Left lung (tissue), 10 donors: ENCODE data around the gene PRKCA. TPM values are rescaled to one million over a fixed set of nuclear protein-coding genes. Genes with fewer than 3 reads are reported as not detected.

ENCODE experiments used
- ATAC-seq: fragments of 200-7000 bp; cut with Tn5 transposase; one replicate; pipeline ENCODE4 v1.9.1; 2020; ENCODE audit warnings: moderate library complexity
- DNase-seq, 4 donors: peaks; one replicate each; pipeline ENCODE4 v3.0.0-alpha.2; 2013 to 2020
- H3K27ac ChIP-seq, 2 donors: fragments of 200-600 bp; sonication (generic) in 1 of 2; one replicate each; pipeline versions ENCODE4 v1.5.0 to v1.8.0; 2020 to 2021
- H3K27me3 ChIP-seq, 2 donors: fragments of 200-600 bp; sonication (generic) in 1 of 2; one replicate each; pipeline versions ENCODE4 v1.5.0 to v1.8.0; 2020 to 2021
- H3K36me3 ChIP-seq, 2 donors: fragments of 200-600 bp; sonication (generic) in 1 of 2; one replicate each; pipeline versions ENCODE4 v1.5.0 to v1.8.0; 2020 to 2021
- H3K4me1 ChIP-seq, 2 donors: fragments of 200-600 bp; one replicate each; pipeline ENCODE4 v1.8.0; 2021
- H3K4me3 ChIP-seq, 2 donors: fragments of 200-600 bp; sonication (generic) in 1 of 2; one replicate each; pipeline versions ENCODE4 v1.5.0 to v1.8.0; 2020 to 2021; ENCODE audit warnings: mild to moderate bottlenecking in 1 of 2
- H3K9me3 ChIP-seq, 2 donors: fragments of 200-600 bp; sonication (generic) in 1 of 2; one replicate each; pipeline versions ENCODE4 v1.5.0 to v1.8.0; 2020 to 2021
- intact Hi-C, 2 donors: fragments of 100-400 bp; cut with DNase I; formaldehyde crosslinking; loops; one replicate each; pipeline versions ENCODE4 v1.11.2 to v1.14.2; 2022
- polyA plus RNA-seq, 6 donors: library from polyadenylated mRNA; unstranded; fragments of 120-200 nt; gene quantifications; one replicate each; pipeline ENCODE4 v1.2.1, GENCODE V29; 2013; ENCODE audit not compliant: insufficient read length in 6 of 6
- total RNA-seq, 2 donors: library from RNA; stranded (reverse); fragmentation: NEBNext Ultra II Directional; extraction: Animal tissue kit (Norgen Biotek cat#: 25700); gene quantifications; one replicate each; pipeline ENCODE4 v1.2.1, GENCODE V29; 2021
- TF ChIP-seq, protein P1 (sequence below), 2 donors: fragments of 200-600 bp; sonication (generic) in 1 of 2; IDR thresholded peaks; one replicate each; pipeline versions ENCODE4 v1.5.0 to v1.8.0; 2021; ENCODE audit warnings: antibody characterized with exemption in 2 of 2
- donor health status: DM: no; HTN: yes; CAD: no.
- donor health status: DM: no; HTN: no; CAD: no.

Gene PRKCA
- total and polyA plus RNA-seq, 8 donors: 16.4 to 30.4 (median 17.5) TPM

DNA sequence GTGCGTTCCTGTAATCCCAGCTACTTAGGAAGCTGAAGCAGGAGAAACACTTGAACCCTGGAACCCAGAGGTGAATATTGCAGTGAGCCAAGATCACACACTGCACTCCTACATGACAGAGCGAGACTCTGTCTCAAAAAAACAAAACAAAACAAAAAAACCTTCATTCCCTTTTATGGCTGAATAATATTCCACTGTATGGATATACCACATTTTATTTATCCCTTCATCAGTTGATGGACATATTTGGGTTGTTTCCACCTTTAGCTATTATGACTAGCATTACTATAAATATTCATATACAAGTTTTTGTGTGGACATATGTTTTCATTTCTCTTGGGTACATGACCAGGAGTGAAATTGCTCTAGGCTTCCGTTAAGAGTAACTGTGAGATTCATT lies 30.9 kb upstream of the PRKCA start:
- H3K27ac ChIP-seq: no peak overlapping the region
- ATAC-seq: no peak
- peaks cover 0 to 6% of the 10 kb centered on the region in 2 donors for H3K4me1 ChIP-seq
- no peaks in the 10 kb centered on the region for H3K9me3 ChIP-seq
- no peaks in the 10 kb centered on the region for H3K27me3 ChIP-seq
- no peak for DNase-seq
- TF ChIP-seq, protein P1, sequence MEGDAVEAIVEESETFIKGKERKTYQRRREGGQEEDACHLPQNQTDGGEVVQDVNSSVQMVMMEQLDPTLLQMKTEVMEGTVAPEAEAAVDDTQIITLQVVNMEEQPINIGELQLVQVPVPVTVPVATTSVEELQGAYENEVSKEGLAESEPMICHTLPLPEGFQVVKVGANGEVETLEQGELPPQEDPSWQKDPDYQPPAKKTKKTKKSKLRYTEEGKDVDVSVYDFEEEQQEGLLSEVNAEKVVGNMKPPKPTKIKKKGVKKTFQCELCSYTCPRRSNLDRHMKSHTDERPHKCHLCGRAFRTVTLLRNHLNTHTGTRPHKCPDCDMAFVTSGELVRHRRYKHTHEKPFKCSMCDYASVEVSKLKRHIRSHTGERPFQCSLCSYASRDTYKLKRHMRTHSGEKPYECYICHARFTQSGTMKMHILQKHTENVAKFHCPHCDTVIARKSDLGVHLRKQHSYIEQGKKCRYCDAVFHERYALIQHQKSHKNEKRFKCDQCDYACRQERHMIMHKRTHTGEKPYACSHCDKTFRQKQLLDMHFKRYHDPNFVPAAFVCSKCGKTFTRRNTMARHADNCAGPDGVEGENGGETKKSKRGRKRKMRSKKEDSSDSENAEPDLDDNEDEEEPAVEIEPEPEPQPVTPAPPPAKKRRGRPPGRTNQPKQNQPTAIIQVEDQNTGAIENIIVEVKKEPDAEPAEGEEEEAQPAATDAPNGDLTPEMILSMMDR (IDR thresholded peaks at IDR 0.05): no peak
- H3K4me3 ChIP-seq: no peak overlapping the region
- intact Hi-C loops: no loop called here
- H3K36me3 ChIP-seq: no peaks in the 10 kb centered on the region

DNA sequence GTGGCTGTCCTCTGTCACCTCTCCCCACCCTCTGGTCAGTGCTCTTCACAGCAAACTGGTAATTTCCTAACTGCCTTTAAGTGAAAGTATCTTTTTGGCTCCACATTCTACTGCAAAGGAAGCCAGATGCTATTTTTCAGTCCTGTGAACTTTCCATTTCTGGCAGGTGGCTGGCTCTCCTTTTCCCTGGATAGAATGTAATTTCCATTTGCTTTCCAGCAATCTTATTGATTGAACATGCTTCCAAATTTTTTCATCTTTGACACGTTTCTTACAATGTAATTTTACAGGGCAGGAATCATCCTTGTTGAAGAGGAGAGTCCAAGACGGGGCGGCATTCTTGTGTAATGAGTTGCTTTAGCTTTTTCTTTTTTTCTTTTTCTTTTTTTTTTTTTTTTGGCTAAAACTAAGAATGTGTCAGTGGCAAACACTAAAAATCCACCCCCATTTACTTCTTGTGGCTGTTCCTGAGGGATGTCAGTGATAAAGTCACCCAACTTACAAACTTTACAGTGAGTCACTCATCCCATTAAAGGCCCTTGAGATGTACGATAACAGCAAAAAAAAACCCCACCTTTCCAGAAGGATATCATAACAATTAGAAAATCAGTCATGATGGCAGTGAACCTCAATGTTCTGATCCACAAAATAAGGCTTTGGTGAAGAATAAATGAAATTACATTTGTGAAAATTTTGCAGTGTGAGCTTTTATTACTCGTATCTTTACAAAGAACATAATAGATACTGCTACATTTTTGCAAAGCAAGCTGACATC lies 29.4 kb upstream of the PRKCA start:
- H3K27me3 ChIP-seq: no peaks in the 10 kb centered on the region
- ATAC-seq (peak; percentile 50), DNase-seq (no peak)
- H3K4me1 ChIP-seq: peaks cover 0 to 6% of the 10 kb centered on the region in 2 donors
- no peak overlapping the region for H3K4me3 ChIP-seq
- no peaks in the 10 kb centered on the region for H3K36me3 ChIP-seq
- intact Hi-C loops: no loop called here
- no peaks in the 10 kb centered on the region for H3K9me3 ChIP-seq
- H3K27ac ChIP-seq: no peak overlapping the region
- TF ChIP-seq, protein P1 (IDR thresholded peaks at IDR 0.05): no peak

DNA sequence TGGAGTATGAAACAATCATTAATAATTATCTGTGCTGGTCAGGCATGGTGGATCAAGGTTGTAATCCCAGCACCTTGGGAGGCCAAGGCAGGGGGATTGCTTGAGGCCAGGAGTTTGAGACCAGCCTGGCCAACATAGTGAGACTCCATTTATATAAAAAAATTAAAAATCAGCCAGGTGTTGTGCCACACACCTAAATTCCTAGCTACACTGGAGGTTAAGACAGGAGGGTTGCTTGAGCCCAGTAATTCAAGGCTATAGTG lies 28.9 kb upstream of the PRKCA start:
- TF ChIP-seq, protein P1 (IDR thresholded peaks at IDR 0.05): no peak
- DNase-seq (no peak), ATAC-seq (no peak)
- intact Hi-C loops: no loop called here
- Histone ChIP-seq H3K36me3 (no peaks in the 10 kb centered on the region), H3K27ac (no peak overlapping the region), H3K9me3 (no peaks in the 10 kb centered on the region), H3K4me1 (peaks cover 0 to 6% of the 10 kb centered on the region in 2 donors), H3K4me3 (no peak overlapping the region), H3K27me3 (no peaks in the 10 kb centered on the region)

DNA sequence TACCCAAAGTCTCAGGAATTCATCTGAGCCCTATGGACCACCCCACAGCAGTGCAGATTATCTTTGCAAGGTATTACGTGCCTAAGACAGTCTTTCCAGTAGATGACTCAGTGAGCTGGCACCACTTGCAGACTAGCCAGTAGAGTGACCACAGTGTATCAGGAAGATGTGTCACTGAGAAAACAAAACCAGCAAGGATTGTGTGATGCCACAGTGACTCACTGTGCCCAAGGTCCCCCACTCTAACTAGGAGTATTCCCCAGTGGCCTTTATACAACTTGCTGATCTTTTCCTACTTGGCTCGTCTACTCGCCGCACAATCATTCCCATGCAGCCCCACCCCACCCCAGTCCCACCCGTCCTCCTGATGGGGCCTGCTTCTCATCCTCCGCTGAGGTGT lies 26.8 kb upstream of the PRKCA start:
- Histone ChIP-seq H3K9me3 (no peaks in the 10 kb centered on the region), H3K27ac (no peak overlapping the region), H3K4me3 (no peak overlapping the region), H3K27me3 (no peaks in the 10 kb centered on the region), H3K36me3 (no peaks in the 10 kb centered on the region), H3K4me1 (peaks cover 0 to 6% of the 10 kb centered on the region in 2 donors)
- peak; percentile 66 for ATAC-seq
- intact Hi-C loops: no loop called here
- TF ChIP-seq, protein P1 (IDR thresholded peaks at IDR 0.05): no peak
- no peak for DNase-seq

DNA sequence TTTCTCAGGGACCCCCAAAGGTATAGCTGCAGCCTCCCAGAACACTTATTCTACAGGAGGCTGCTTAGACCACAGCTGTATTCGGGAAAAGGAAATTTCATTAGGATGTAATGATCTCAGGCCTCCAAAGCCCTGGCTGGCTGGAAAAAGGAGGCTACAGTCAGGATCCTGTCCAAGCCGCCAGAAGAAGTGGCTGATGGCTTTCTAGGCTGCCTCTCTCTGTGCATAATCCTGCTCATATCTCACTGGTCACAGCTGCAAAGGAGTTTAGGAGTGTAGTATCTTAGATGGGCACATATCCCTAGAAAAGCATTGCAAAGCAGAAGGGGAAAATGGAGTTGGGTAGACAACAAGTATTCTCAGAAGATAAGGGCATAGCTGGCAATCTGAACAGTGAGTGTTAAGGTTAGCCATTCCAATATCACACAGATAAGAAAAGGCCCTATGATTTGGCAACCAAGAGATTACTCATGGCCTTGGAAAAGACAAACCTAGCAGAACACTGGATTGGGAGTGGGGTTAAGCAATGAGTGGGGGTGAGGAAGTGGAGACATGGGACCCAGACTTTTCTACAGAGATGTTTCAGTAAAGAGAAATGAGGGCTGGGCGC lies 26.0 kb upstream of the PRKCA start:
- TF ChIP-seq, protein P1 (IDR thresholded peaks at IDR 0.05): no peak
- ATAC-seq: peak; percentile 18

More for the DNA sequence above, 26.0 kb upstream of the PRKCA start:
- H3K27ac ChIP-seq: no peak overlapping the region
- H3K36me3 ChIP-seq: no peaks in the 10 kb centered on the region
- intact Hi-C loops: no loop called here
- H3K27me3 ChIP-seq: no peaks in the 10 kb centered on the region
- no peak for DNase-seq
- H3K4me3 ChIP-seq: no peak overlapping the region
- H3K9me3 ChIP-seq: no peaks in the 10 kb centered on the region
- H3K4me1 ChIP-seq: peaks cover 0 to 6% of the 10 kb centered on the region in 2 donors
